Tibial nerve (tissue), 4 donors: ENCODE measurements around the gene FBLN2. TPM values are rescaled to one million over a fixed set of nuclear protein-coding genes. Genes with fewer than 3 reads are reported as not detected.

ENCODE experiments used
- DNase-seq, 2 donors: peaks; one replicate each; pipeline ENCODE4 v3.0.0-alpha.2; 2019; ENCODE audit warnings: low spot score in 2 of 2
- H3K27ac ChIP-seq, 4 donors: fragments of 200-600 bp; sonication (generic) in 3 of 4; one replicate each; pipeline ENCODE4 v1.5.1; 2017 to 2019; ENCODE audit warnings: mild to moderate bottlenecking in 1 of 4
- H3K27me3 ChIP-seq, 2 donors: fragments of 200-600 bp; sonication (generic) in 1 of 2; one replicate each; pipeline versions ENCODE4 v1.5.1 to v1.6.0; 2017 to 2019
- H3K36me3 ChIP-seq, 3 donors: fragments of 200-600 bp; sonication (generic); one replicate each; pipeline ENCODE4 v1.5.1; 2018 to 2019
- H3K4me1 ChIP-seq, 4 donors: fragments of 200-600 bp; sonication (generic) in 3 of 4; one replicate each; pipeline ENCODE4 v1.5.1; 2017 to 2019
- H3K4me3 ChIP-seq, 4 donors: fragments of 200-600 bp; sonication (generic) in 3 of 4; one replicate each; pipeline ENCODE4 v1.5.1; 2017 to 2019; ENCODE audit warnings: mild to moderate bottlenecking in 1 of 4, moderate library complexity in 1 of 4
- H3K9me3 ChIP-seq, 4 donors: fragments of 200-600 bp; sonication (generic) in 3 of 4; one replicate each; pipeline ENCODE4 v1.5.1; 2017 to 2019
- CTCF ChIP-seq, 5 experiments: fragments of 200-600 bp in 3 of 5; fragments of 450-650 bp in 2 of 5; sonication (generic) in 3 of 5; IDR thresholded peaks; one replicate each; pipeline ENCODE4 v1.5.1; 2016 to 2019; ENCODE audit warnings: antibody characterized with exemption in 5 of 5, mild to moderate bottlenecking in 3 of 5, moderate library complexity in 2 of 5
- EP300 ChIP-seq, 2 donors: sonication (generic); formaldehyde crosslinking; IDR thresholded peaks; one replicate each; pipeline ENCODE4 v1.6.1; 2017; ENCODE audit warnings: antibody characterized with exemption in 2 of 2, mild to moderate bottlenecking in 1 of 2
- POLR2A ChIP-seq, 2 donors: fragments of 450-650 bp; IDR thresholded peaks; one replicate each; pipeline ENCODE4 v1.6.1; 2017; ENCODE audit warnings: antibody characterized with exemption in 2 of 2, mild to moderate bottlenecking in 2 of 2, moderate library complexity in 2 of 2
- WGBS, 2 donors: methylation state at CpG; one replicate each; pipeline ENCODE4 v1.1.5; 2018; 5-methylcytosine and 5-hydroxymethylcytosine counted together
- total RNA-seq, 4 donors: library from RNA; depleted of rRNA; stranded (reverse); fragments of >200 nt; gene quantifications; one replicate each; pipeline ENCODE4 v1.1.0, GENCODE V29; 2016

The FBLN2 gene
- total RNA-seq, 4 donors from 2014 or later, result 185 to 445 (median 240) TPM

- Histone ChIP-seq H3K27me3 (peaks cover 0 to 24% of the 10 kb centered on the region in 2 donors), H3K4me3 (no peak overlapping the region), H3K9me3 (no peaks in the 10 kb centered on the region), H3K4me1 (peaks cover 0 to 18% (median 2%) of the 10 kb centered on the region in 4 donors), H3K27ac (no peak overlapping the region), H3K36me3 (no peaks in the 10 kb centered on the region)
- no peak for TF ChIP-seq CTCF (IDR thresholded peaks at IDR 0.05)
- TF ChIP-seq POLR2A (IDR thresholded peaks at IDR 0.05), result no peak
- TF ChIP-seq EP300 (IDR thresholded peaks at IDR 0.05), result no peak
- no peak for DNase-seq
- WGBS, 2 donors, result 70 to 73% methylated on average over 8 of the region's 8 CpGs
Observed at GRCh38 chr3:13658681-13659080, 109.8 kb downstream of the FBLN2 start.

GRCh38 chr3:13659221-13659969 is 110.5 kb downstream of the FBLN2 start:
- no peak overlapping the region for H3K27ac ChIP-seq
- WGBS, 2 donors, result 80 to 81% methylated on average over 12 of the region's 12 CpGs
- DNase-seq, result no peak
- peaks cover 0 to 23% of the 10 kb centered on the region in 2 donors for H3K27me3 ChIP-seq
- H3K9me3 ChIP-seq, result no peaks in the 10 kb centered on the region
- no peaks in the 10 kb centered on the region for H3K36me3 ChIP-seq
- peaks cover 0 to 18% (median 2%) of the 10 kb centered on the region in 4 donors for H3K4me1 ChIP-seq
- no peak overlapping the region for H3K4me3 ChIP-seq
- TF ChIP-seq EP300 (IDR thresholded peaks at IDR 0.05) (no peak), CTCF (IDR thresholded peaks at IDR 0.05) (no peak), POLR2A (IDR thresholded peaks at IDR 0.05) (no peak)

- no peak for TF ChIP-seq EP300 (IDR thresholded peaks at IDR 0.05)
- H3K4me1 ChIP-seq, result peaks cover 0 to 11% (median 0%) of the 10 kb centered on the region in 4 donors
- DNase-seq, result no peak
- no peaks in the 10 kb centered on the region for H3K36me3 ChIP-seq
- H3K27me3 ChIP-seq, result peaks cover 0 to 18% of the 10 kb centered on the region in 2 donors
- no peak overlapping the region for H3K4me3 ChIP-seq
- WGBS, 2 donors, result 76 to 100% methylated on average over 3 of the region's 3 CpGs
- no peak overlapping the region for H3K27ac ChIP-seq
- H3K9me3 ChIP-seq, result no peaks in the 10 kb centered on the region
Observed at GRCh38 chr3:13660042-13660874, 111.3 kb downstream of the FBLN2 start.

DNA sequence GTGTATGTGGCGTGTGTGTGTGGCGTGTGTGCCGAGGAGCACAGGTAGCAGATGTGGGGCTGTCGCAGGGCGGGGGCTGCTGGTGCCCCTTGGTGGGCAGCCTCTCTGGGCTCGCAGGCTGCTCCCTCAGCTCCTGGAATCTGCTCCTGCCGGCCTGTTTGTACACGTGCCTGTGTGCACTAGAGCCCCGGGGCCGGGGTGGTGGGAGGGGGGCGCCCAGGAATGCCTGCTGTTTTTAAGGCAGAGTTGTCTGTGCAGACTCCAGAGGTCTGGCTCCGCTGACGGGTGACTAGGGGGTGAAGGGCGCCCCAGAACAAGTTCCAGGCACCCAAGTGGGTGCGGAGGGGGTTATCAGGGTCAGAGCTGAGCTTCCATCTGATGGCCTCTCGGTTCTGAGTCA is 112.2 kb downstream of the FBLN2 start:
- H3K27me3 ChIP-seq, result peaks cover 0 to 27% of the 10 kb centered on the region in 2 donors
- 71 to 74% methylated on average over 16 of the region's 16 CpGs for WGBS, 2 donors

More for the DNA sequence above, 112.2 kb downstream of the FBLN2 start:
- H3K36me3 ChIP-seq, result no peaks in the 10 kb centered on the region
- no peak overlapping the region for H3K4me3 ChIP-seq
- no peaks in the 10 kb centered on the region for H3K9me3 ChIP-seq
- no peak overlapping the region for H3K27ac ChIP-seq
- peaks cover 0 to 7% (median 0%) of the 10 kb centered on the region in 4 donors for H3K4me1 ChIP-seq
- DNase-seq, result no peak
- TF ChIP-seq EP300 (IDR thresholded peaks at IDR 0.05) (no peak), CTCF (IDR thresholded peaks at IDR 0.05) (no peak), POLR2A (IDR thresholded peaks at IDR 0.05) (no peak)
